Activated CD8-positive, alpha-beta memory T cell treated with anti-CD3 and anti-CD28 coated beads for 4 hours (primary cell): Measurements from ENCODE around the gene CORIN.
"Not testable (repeated sequence)": the region's sequence is repeated elsewhere in the genome, so short reads cannot be mapped to it uniquely, and the experiment has no call there.

ENCODE experiments used
- DNase-seq, 2 donors: peaks; one replicate each; pipeline ENCODE4 v3.0.0-alpha.2; 2020; ENCODE audit warnings: low read depth in 2 of 2

Gene CORIN

DNA sequence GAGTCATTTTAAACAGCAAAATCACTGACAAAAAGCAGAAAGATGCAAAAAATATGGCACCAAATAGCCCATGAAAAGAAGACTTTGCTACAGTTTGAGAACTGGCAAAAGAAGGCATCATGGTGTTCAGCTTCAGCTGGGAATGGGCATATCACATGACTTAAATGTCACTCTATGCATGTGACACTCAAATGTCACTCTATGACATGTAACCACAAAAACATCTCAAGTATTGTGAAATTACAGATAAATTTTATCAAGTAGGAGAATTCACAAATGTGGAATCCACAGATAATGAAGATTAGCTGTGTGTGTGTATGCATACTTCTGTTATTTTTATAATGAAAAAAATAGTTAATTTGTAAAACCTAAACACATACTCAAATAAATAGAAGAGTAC lies 270.9 kb downstream of the CORIN start:
- DNase-seq: no peak

DNA sequence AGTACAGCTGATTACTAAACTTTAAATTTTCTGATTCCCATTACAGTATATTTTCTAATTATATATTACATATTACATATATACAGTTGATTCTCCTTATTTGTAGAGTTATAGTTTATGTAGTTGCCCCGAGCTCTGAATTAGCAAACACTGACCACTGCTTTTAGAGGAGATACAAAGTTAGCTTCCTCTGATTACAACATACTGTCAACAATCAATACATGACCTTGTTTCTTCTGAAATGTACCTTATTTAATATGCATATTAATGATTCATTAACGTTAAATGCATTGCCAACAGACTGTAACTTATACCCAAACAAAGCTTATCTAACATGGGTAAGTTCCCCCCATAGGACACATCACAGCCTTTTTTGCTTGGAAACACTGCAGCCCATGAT lies 271.3 kb downstream of the CORIN start:
- DNase-seq: no peak

DNA sequence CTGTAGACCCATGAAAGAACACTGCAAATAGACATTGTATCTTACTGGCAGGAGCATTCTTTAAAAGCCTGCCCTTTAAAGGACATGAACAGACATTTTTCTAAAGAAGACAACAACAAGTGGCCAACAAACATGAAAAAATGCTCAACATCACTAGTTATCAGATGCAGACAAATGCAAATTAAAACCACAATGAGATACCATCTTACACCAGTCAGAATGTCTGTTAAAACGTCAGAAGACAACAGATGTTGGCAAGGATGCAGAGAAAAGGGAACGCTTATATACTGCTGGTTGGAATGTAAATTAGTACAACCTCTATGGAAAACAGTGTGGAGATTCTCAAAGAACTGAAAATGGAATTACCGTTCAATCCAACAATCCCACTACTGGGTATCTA lies 275.6 kb downstream of the CORIN start:
- DNase-seq: no peak

DNA sequence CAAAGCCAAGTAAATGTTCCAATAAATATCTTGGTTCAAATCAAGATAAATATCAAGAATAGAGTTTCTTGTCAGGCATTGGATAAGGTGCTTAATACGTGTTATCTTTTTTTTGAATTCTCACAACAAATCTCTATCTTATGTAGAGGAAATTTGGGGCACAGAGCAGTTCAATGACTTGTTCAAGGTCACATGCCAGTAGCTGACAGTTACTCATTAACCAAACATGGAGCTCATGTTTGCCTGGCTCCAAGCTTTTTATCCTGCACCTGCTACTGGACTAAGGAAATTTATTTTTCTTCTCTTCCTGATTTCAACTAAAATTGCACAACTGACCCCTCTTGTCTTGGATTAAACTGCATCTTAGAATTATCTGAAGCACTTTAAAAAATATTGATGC lies 276.5 kb downstream of the CORIN start:
- no peak for DNase-seq

DNA sequence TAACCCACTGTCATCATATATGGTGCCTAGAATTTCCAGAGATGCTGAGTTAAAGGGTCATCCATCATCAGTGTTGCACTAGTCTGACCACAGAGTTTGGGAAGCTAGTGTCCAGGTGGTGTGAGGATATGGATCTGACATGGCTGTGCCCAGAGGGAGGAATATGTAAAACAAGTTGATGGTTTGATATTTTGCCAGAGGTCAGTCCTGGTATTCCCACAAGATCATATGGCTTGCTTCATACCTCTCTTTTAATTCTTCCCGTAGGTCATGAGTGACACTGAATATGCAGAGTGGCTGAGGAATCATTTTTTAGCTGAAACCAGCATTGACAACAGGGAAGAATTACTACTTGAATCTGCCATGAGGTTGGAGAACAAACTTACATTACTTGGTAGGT lies 277.2 kb downstream of the CORIN start:
- no peak for DNase-seq

DNA sequence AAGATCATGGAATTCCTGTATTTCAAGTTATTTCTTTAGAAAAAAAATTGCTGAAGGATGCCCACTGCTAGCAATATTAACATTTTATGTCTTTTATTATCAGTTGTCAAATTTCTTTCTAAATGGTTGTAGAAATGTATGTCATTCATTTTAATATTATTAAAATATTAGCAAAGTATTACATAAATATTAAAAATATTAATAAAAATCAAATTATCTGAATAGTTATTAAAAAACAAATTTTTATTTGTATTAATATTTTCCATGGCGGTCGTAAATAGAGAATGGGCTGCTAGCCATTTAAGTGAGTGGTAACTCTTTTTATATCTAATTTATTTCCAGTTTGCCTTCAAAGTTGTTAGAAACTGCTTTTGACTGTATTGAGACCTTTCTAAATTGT lies 280.6 kb downstream of the CORIN start:
- DNase-seq: no peak

DNA sequence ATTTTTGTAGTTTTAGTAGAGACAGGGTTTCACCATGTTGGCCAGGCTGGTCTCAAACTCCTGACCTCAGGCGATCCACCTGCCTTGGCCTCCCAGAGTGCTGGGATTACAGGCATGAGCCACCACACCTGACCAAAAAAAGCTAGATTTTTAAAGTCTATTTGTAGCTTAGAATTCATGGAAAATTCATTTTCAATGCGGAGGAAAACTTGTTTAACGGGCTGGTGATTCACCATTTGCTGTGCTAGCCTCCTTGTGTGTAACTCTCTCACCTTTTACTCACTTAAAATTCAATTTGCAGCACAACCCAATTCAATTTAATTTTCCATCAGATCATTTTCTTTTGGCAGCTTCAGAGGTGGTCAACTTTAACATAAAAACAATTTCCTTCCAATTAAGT lies 281.9 kb downstream of the CORIN start:
- not testable (repeated sequence) for DNase-seq

DNA sequence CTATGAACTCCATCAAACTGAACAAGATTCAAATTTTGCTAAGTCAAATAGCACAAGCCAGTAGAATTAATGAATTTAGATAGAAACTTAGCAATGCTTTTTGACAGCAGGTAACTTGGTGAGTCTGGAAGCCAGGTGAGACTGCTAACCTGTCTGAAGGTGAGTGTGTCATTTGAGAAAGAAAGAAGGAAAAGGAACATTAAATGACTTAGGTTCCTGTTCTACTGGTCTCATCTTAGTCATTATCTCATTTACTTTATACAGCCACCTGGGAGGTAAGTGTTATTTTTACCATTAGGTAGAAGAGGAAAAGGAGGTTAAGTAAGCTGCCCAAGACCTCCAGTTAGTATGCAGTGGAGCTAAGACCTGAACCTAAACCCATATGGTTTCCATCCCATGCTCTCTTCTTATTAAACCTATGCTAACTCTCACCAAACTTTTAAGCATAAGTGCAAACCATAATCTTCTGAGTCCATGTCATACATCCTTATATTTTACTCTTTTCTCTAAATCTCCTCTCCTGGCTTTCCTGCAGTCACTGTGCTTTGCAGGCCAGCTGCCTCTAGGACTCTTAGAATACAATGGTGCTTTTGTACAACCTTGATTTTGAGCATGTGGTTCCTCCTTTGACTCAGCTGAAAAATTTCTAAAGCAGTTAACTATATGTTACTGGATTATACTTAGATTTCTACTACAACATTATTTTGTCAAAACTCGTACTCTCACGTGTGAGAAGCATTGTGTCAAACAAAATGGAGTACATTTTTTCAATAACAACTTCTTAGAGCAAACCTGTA lies 284.3 kb downstream of the CORIN start:
- no peak for DNase-seq

DNA sequence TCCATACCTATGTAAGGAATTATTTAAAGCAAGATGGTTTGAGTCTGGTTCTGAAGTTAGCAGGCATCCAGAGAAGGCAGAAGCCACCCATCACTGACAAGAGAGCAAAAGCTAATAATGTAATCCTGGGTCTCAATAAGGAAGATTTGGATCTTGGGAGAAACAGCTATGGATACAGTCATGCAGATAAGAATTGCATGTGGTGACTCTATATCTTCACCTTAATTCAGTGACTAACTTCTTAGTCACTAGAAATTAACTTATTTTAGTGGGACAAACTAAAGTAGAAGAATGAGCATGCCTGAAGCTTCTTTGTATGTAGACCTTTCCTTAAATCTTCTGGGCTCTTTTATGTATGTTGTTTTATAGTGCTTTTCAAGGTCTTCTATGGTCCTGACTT lies 286.2 kb downstream of the CORIN start:
- DNase-seq: no peak

DNA sequence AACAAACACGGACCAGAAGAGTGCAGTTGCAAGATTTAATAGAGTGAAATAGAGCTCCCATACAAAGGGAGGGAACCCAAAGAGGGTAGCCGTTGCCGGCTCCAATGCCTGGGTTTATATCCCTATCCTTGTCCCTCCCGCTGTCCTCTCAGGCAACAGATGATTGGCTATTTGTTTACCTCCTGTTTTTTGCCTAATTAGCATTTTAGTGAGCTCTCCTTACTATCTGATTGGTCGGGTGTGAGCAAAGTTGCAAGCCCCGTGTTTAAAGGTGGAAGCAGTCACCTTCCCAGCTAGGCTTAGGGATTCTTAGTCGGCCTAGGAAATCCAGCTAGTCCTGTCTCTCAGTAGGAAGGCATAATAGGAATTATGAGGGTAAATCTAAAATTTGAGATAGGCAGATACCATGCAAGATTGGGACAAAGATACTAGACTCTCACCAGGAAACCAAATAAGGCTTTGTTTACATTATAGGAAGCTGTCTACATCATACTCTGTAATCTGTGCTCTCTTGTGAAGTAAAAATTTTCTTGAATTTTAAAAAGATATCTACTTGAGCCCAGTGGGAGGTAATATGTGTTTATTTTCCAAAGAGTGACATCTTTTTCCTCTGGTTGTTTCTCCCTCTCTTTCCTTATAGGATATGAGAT lies 286.8 kb downstream of the CORIN start:
- no peak for DNase-seq

DNA sequence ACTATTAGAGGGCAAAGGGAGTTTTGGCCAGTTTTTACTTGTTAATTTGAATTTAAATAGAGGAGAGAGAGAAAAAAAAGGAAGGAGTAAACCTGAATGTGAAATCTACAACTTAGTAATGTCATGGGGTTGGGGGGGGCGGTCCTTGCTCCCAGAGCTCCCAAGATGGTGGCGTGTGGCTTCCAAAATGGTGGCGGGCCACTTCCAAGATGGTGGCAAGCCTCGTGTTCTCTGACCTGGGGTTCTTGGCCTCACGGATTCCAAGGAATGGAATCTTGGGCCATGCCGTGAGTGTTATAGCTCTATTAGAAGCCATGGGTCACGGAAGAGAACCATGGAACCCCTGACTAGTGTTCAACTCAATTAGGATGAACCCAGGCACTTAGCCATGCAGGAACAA lies 287.5 kb downstream of the CORIN start:
- DNase-seq: not testable (repeated sequence)
